Lung (tissue), 12 donors: ENCODE data around the gene CALHM5. TPM values are rescaled to one million over a fixed set of nuclear protein-coding genes. Genes with fewer than 3 reads are reported as not detected.

Experiments
- ATAC-seq: fragments of 200-7000 bp; cut with Tn5 transposase; one replicate; pipeline ENCODE4 v1.9.1; 2020; ENCODE audit warnings: moderate number of reproducible peaks; ENCODE audit not compliant: insufficient read depth, low FRiP score
- DNase-seq, 3 donors: peaks; one replicate each; pipeline ENCODE4 v3.0.0-alpha.2; 2013 to 2017
- H3K27ac ChIP-seq, 2 donors: one replicate each; pipeline ENCODE4 v1.5.1; 2013; ENCODE audit warnings: mild to moderate bottlenecking in 2 of 2, moderate library complexity in 2 of 2, control low read depth in 1 of 2, inconsistent platforms in 1 of 2, low read depth in 1 of 2, low read length in 1 of 2
- H3K27me3 ChIP-seq, 3 donors: one replicate each; pipeline ENCODE4 v1.5.1; 2013; ENCODE audit warnings: low read length in 2 of 3; ENCODE audit not compliant: control insufficient read depth in 3 of 3, insufficient read depth in 3 of 3
- H3K36me3 ChIP-seq, 4 donors: one replicate each; pipeline ENCODE4 v1.5.1; 2013; ENCODE audit warnings: low read length in 4 of 4, mild to moderate bottlenecking in 1 of 4, moderate library complexity in 1 of 4; ENCODE audit not compliant: control insufficient read depth in 4 of 4, insufficient read depth in 4 of 4
- H3K4me1 ChIP-seq, 5 donors: one replicate each; pipeline ENCODE4 v1.5.1; 2013; ENCODE audit warnings: low read length in 5 of 5, mild to moderate bottlenecking in 2 of 5, moderate library complexity in 1 of 5; ENCODE audit not compliant: control insufficient read depth in 5 of 5, insufficient read depth in 5 of 5
- H3K4me3 ChIP-seq: one replicate; pipeline ENCODE4 v1.5.1; 2013; ENCODE audit warnings: mild to moderate bottlenecking, control low read depth, moderate library complexity
- H3K9ac ChIP-seq, 2 donors: one replicate each; pipeline ENCODE4 v1.5.1; 2013; ENCODE audit warnings: low read length in 2 of 2, control low read depth in 1 of 2; ENCODE audit not compliant: insufficient read depth in 1 of 2
- H3K9me3 ChIP-seq, 4 donors: one replicate each; pipeline ENCODE4 v1.5.1; 2013; ENCODE audit warnings: low read length in 3 of 4, mild to moderate bottlenecking in 1 of 4, moderate library complexity in 1 of 4; ENCODE audit not compliant: control insufficient read depth in 4 of 4, insufficient read depth in 3 of 4
- WGBS, 2 donors: extraction: QIAGEN DNeasy Blood & Tissue Kit; methylation state at CpG; one replicate each; pipeline ENCODE4 v1.1.7; 2013; 5-methylcytosine and 5-hydroxymethylcytosine counted together
- polyA plus RNA-seq, 2 donors: library from polyadenylated mRNA; stranded (reverse); fragments of 200-250 nt; gene quantifications; one replicate each; pipeline ENCODE4 v1.2.1, GENCODE V29; 2013
- total RNA-seq, 2 donors: library from RNA; depleted of rRNA in 1 of 2; stranded (reverse); fragments of >200 nt in 1 of 2; gene quantifications; one replicate each; pipeline ENCODE4 v1.2.1, GENCODE V29; 2014 to 2021
- TF ChIP-seq, protein P1 (sequence below): IDR thresholded peaks from 2 replicates; pipeline ENCODE4 v1.5.1; 2012; ENCODE audit warnings: mild to moderate bottlenecking; ENCODE audit errors: control extremely low read depth, extremely low read depth
- donor health status: control.
- donor health status: control.
- donor health status: Bipolar disorder and iron deficiency.
- donor health status: healthy.
- donor health status: DM: yes; HTN: yes; CAD: no.

CALHM5 gene
- total and polyA plus RNA-seq, 4 donors, result 0.41 to 3.0 (median 1.0) TPM

DNA sequence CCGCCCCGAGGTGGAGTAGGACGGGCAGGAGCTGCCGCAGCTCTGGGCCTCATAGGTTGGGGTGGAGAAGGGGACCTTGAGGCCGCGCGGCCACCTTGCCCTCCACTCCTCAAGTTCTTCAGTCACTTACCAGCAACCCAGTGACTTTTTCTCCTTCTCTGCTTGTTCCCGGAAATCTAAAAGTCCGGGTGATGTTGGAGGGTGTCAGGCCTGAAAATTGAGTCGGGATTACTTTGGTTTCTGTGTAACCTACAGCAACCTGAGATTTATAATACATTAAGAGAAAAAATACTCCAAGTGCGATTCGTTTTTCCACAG lies 60.2 kb downstream of the CALHM5 start:
- H3K27ac ChIP-seq, result peak overlapping the region; percentile 94 to 97
- DNase-seq (no peak), ATAC-seq (peak; percentile 17)
- no peaks in the 10 kb centered on the region for H3K9me3 ChIP-seq
- peak overlapping the region; percentile 89 to 91 for H3K9ac ChIP-seq
- H3K4me3 ChIP-seq, result peak overlapping the region; percentile 72
- H3K36me3 ChIP-seq, result peaks cover under 1 to 9% (median 4%) of the 10 kb centered on the region in 4 donors
- 0% methylated on average over 12 of the region's 12 CpGs for WGBS, 2 donors
- peaks cover 2 to 23% (median 8%) of the 10 kb centered on the region in 5 donors for H3K4me1 ChIP-seq
- no peaks in the 10 kb centered on the region for H3K27me3 ChIP-seq
- TF ChIP-seq, protein P1, sequence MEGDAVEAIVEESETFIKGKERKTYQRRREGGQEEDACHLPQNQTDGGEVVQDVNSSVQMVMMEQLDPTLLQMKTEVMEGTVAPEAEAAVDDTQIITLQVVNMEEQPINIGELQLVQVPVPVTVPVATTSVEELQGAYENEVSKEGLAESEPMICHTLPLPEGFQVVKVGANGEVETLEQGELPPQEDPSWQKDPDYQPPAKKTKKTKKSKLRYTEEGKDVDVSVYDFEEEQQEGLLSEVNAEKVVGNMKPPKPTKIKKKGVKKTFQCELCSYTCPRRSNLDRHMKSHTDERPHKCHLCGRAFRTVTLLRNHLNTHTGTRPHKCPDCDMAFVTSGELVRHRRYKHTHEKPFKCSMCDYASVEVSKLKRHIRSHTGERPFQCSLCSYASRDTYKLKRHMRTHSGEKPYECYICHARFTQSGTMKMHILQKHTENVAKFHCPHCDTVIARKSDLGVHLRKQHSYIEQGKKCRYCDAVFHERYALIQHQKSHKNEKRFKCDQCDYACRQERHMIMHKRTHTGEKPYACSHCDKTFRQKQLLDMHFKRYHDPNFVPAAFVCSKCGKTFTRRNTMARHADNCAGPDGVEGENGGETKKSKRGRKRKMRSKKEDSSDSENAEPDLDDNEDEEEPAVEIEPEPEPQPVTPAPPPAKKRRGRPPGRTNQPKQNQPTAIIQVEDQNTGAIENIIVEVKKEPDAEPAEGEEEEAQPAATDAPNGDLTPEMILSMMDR, result no peak

DNA sequence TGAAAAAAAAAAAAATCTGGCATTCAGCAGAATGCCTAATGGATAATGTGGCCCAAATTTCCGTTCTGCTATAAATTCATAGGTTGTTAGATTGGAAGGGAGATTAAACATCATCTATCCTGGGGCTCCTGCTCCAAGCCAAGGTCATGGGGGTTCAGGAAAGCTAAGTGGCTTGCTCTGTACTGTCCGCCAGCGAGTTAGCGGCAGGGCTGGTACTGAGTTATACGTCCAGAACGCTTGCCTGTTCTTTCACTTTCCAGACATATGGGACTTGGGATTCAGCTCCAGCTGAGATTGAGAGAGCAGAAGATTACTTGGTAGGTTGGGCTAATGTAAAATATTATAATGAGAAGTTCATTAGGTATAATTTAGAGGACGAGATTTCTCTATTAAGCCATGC lies 60.7 kb downstream of the CALHM5 start:
- TF ChIP-seq, protein P1, result no peak
- Histone ChIP-seq H3K4me1 (peaks cover 2 to 23% (median 8%) of the 10 kb centered on the region in 5 donors), H3K9ac (peak overlapping the region; percentile 89 to 91), H3K4me3 (peak overlapping the region; percentile 72), H3K27me3 (no peaks in the 10 kb centered on the region), H3K27ac (peak overlapping the region; percentile 37 to 94), H3K9me3 (no peaks in the 10 kb centered on the region), H3K36me3 (peaks cover 3 to 9% (median 4%) of the 10 kb centered on the region in 4 donors)
- ATAC-seq (peak; percentile 7), DNase-seq (peak; percentile 25 to 54 (median 53))
- WGBS, 2 donors, result 4 to 7% methylated on average over 7 of the region's 7 CpGs

Other genes starting within 250 kb of the CALHM5 start
- gene TSPYL1, start 231.7 kb upstream of the CALHM5 start, total RNA-seq, result 10 to 100 TPM; 67.8 to 68.8 TPM
- 10 to 100 TPM; 16.3 to 25.1 TPM for gene TSPYL1, start 231.7 kb upstream of the CALHM5 start, polyA plus RNA-seq
- 10 to 100 TPM; 44.5 to 46.9 TPM for gene DSE, start 140.7 kb upstream of the CALHM5 start, total RNA-seq
- 10 to 100 TPM in 1 of 2 donors, 1 to 10 TPM in 1; 5.4 to 40.3 TPM for gene DSE, start 140.7 kb upstream of the CALHM5 start, polyA plus RNA-seq
- gene CALHM6, start 50.3 kb upstream of the CALHM5 start, total RNA-seq, result 1 to 10 TPM; 2.1 to 6.0 TPM
- 10 to 100 TPM in 1 of 2 donors, 1 to 10 TPM in 1; 9.2 to 20.8 TPM for gene CALHM6, start 50.3 kb upstream of the CALHM5 start, polyA plus RNA-seq
- gene TRAPPC3L, start 34.0 kb downstream of the CALHM5 start, total RNA-seq, result under 1 TPM; 0.25 to 0.28 TPM
- gene TRAPPC3L, start 34.0 kb downstream of the CALHM5 start, polyA plus RNA-seq, result under 1 TPM in 1 of 2 donors, not detected in 1; 0.07 TPM
- not detected for gene CALHM4, start 42.1 kb downstream of the CALHM5 start, total RNA-seq
- not detected for gene CALHM4, start 42.1 kb downstream of the CALHM5 start, polyA plus RNA-seq
- gene RWDD1, start 59.9 kb downstream of the CALHM5 start, total RNA-seq, result 10 to 100 TPM; 27.2 to 28.6 TPM
- gene RWDD1, start 59.9 kb downstream of the CALHM5 start, polyA plus RNA-seq, result 10 to 100 TPM; 28.6 to 66.9 TPM
- gene RSPH4A, start 104.8 kb downstream of the CALHM5 start, total RNA-seq, result 10 to 100 TPM; 20.6 to 46.1 TPM
- 1 to 10 TPM; 5.4 to 9.0 TPM for gene RSPH4A, start 104.8 kb downstream of the CALHM5 start, polyA plus RNA-seq
- 10 to 100 TPM in 1 of 2 donors, 1 to 10 TPM in 1; 8.3 to 23.5 TPM for gene ZUP1, start 157.1 kb downstream of the CALHM5 start, total RNA-seq
- 10 to 100 TPM in 1 of 2 donors, 1 to 10 TPM in 1; 6.4 to 17.0 TPM for gene ZUP1, start 157.1 kb downstream of the CALHM5 start, polyA plus RNA-seq
- gene KPNA5, start 169.6 kb downstream of the CALHM5 start, total RNA-seq, result 10 to 100 TPM; 11.2 to 34.3 TPM
- gene KPNA5, start 169.6 kb downstream of the CALHM5 start, polyA plus RNA-seq, result 1 to 10 TPM; 2.2 to 3.4 TPM